H9 (cell line): ENCODE results near the gene UNK. TPM values are rescaled to one million over a fixed set of nuclear protein-coding genes. Genes with fewer than 3 reads are reported as not detected.

Source experiments
- DNase-seq: peaks from one replicate; pipeline ENCODE4 v3.0.0-alpha.2; 2017
- H2AFZ ChIP-seq: one replicate; pipeline ENCODE4 v1.6.1; 2013; ENCODE audit warnings: mild to moderate bottlenecking, low read length, control low read depth, moderate library complexity
- H2AK5ac ChIP-seq: 2 replicates; pipeline ENCODE4 v1.6.1; 2013; ENCODE audit warnings: low read length, control low read depth, mixed read lengths; ENCODE audit not compliant: insufficient read length
- H2BK120ac ChIP-seq: one replicate; pipeline ENCODE4 v1.6.1; 2013; ENCODE audit warnings: low read depth, mild to moderate bottlenecking, low read length, control low read depth, inconsistent platforms; ENCODE audit not compliant: poor library complexity, severe bottlenecking
- H2BK12ac ChIP-seq: 2 replicates; pipeline ENCODE4 v1.6.1; 2013; ENCODE audit warnings: low read length, control low read depth, mixed read lengths, low read depth; ENCODE audit not compliant: insufficient read length
- H2BK15ac ChIP-seq: 2 replicates; pipeline ENCODE4 v1.6.1; 2013; ENCODE audit warnings: low read depth, low read length, control low read depth
- H2BK20ac ChIP-seq: one replicate; pipeline ENCODE4 v1.6.1; 2013; ENCODE audit warnings: low read depth, mild to moderate bottlenecking, low read length, control low read depth, inconsistent platforms; ENCODE audit not compliant: poor library complexity, severe bottlenecking
- H2BK5ac ChIP-seq: 2 replicates; pipeline ENCODE4 v1.6.1; 2013; ENCODE audit warnings: low read length, control low read depth, mixed read lengths; ENCODE audit not compliant: insufficient read length
- H3K14ac ChIP-seq: 2 replicates; pipeline ENCODE4 v1.6.1; 2013; ENCODE audit warnings: low read length, control low read depth; ENCODE audit not compliant: insufficient read depth
- H3K18ac ChIP-seq: 2 replicates; pipeline ENCODE4 v1.6.1; 2013; ENCODE audit warnings: low read depth, mild to moderate bottlenecking, mixed read lengths, low read length, control low read depth; ENCODE audit not compliant: insufficient read length
- H3K23ac ChIP-seq: 2 replicates; pipeline ENCODE4 v1.6.1; 2013; ENCODE audit warnings: low read length, control low read depth, mixed read lengths, low read depth; ENCODE audit not compliant: insufficient read length
- H3K23me2 ChIP-seq: 2 replicates; pipeline ENCODE4 v1.6.1; 2013; ENCODE audit warnings: low read depth, mild to moderate bottlenecking, mixed read lengths, low read length, control low read depth; ENCODE audit not compliant: insufficient read length, poor library complexity, severe bottlenecking
- H3K27ac ChIP-seq: 2 replicates; pipeline ENCODE4 v1.5.1; 2013; ENCODE audit warnings: low read length, control low read depth, mixed read lengths, low read depth; ENCODE audit not compliant: insufficient read length
- H3K27me3 ChIP-seq: 2 replicates; pipeline ENCODE4 v1.6.1; 2013; ENCODE audit warnings: low read length, control low read depth, inconsistent platforms; ENCODE audit not compliant: insufficient read depth
- H3K4ac ChIP-seq: 2 replicates; pipeline ENCODE4 v1.6.1; 2013; ENCODE audit warnings: low read depth, mild to moderate bottlenecking, control low read depth, inconsistent platforms, low read length, moderate library complexity
- H3K4me1 ChIP-seq: 2 replicates; pipeline ENCODE4 v1.6.1; 2013; ENCODE audit warnings: low read length, control low read depth, inconsistent platforms; ENCODE audit not compliant: insufficient read depth
- H3K4me2 ChIP-seq: 2 replicates; pipeline ENCODE4 v1.6.1; 2013; ENCODE audit warnings: low read length, control low read depth, mixed read lengths; ENCODE audit not compliant: insufficient read length, insufficient read depth
- H3K56ac ChIP-seq: 2 replicates; pipeline ENCODE4 v1.6.1; 2013; ENCODE audit warnings: low read depth, mild to moderate bottlenecking, mixed read lengths, low read length, control low read depth; ENCODE audit not compliant: insufficient read length
- H3K79me1 ChIP-seq: 2 replicates; pipeline ENCODE4 v1.6.1; 2013; ENCODE audit warnings: low read depth, mild to moderate bottlenecking, moderate library complexity, low read length, control low read depth, inconsistent platforms; ENCODE audit not compliant: insufficient read depth, poor library complexity, severe bottlenecking
- H3K79me2 ChIP-seq: 2 replicates; pipeline ENCODE4 v1.6.1; 2013; ENCODE audit warnings: low read length, control low read depth, inconsistent platforms; ENCODE audit not compliant: insufficient read depth
- H3K9ac ChIP-seq: 2 replicates; pipeline ENCODE4 v1.6.1; 2013; ENCODE audit warnings: low read length, control low read depth, mixed read lengths; ENCODE audit not compliant: insufficient read length; ENCODE audit errors: extremely low read depth
- H3K9me3 ChIP-seq: one replicate; pipeline ENCODE4 v1.6.1; 2013; ENCODE audit warnings: low read depth, low read length, inconsistent platforms; ENCODE audit not compliant: control insufficient read depth
- H3T11ph ChIP-seq: one replicate; pipeline ENCODE4 v1.6.1; 2013; ENCODE audit warnings: mild to moderate bottlenecking, low read length, control low read depth, inconsistent platforms
- H4K20me1 ChIP-seq: one replicate; pipeline ENCODE4 v1.6.1; 2013; ENCODE audit not compliant: control insufficient read depth, insufficient read length, insufficient read depth
- H4K5ac ChIP-seq: 2 replicates; pipeline ENCODE4 v1.6.1; 2013; ENCODE audit warnings: low read depth, mild to moderate bottlenecking, mixed read lengths, low read length, control low read depth; ENCODE audit not compliant: insufficient read length
- H4K8ac ChIP-seq: replicated peaks from 2 replicates; pipeline ENCODE4 v1.6.1; 2013; ENCODE audit warnings: low read length, control low read depth, mixed read lengths, low read depth; ENCODE audit not compliant: insufficient read length
- H4K91ac ChIP-seq: 2 replicates; pipeline ENCODE4 v1.6.1; 2013; ENCODE audit warnings: low read depth, mild to moderate bottlenecking, moderate library complexity, mixed read lengths, low read length, control low read depth; ENCODE audit not compliant: insufficient read length
- H3K27ac Mint-ChIP-seq, 3 experiments: 2 replicates in 2 of 3; 3 replicates in 1 of 3; pipeline ENCODE4 v1.8.0; 2020 to 2021; ENCODE audit warnings: mixed read lengths in 3 of 3, mild to moderate bottlenecking in 1 of 3, moderate library complexity in 1 of 3
- H3K27me3 Mint-ChIP-seq: 2 replicates; pipeline ENCODE4 v1.8.0; 2021; ENCODE audit warnings: low read depth, mild to moderate bottlenecking, moderate library complexity, mixed read lengths
- H3K36me3 Mint-ChIP-seq, 3 experiments: 2 replicates in 2 of 3; 3 replicates in 1 of 3; pipeline ENCODE4 v1.8.0; 2020 to 2021; ENCODE audit warnings: low read depth in 3 of 3, mixed read lengths in 3 of 3; ENCODE audit not compliant: insufficient read depth in 1 of 3
- H3K4me1 Mint-ChIP-seq, 2 experiments: 2 replicates each; pipeline ENCODE4 v1.8.0; 2020; ENCODE audit warnings: mixed read lengths in 2 of 2
- H3K4me3 Mint-ChIP-seq, 2 experiments: 2 replicates in 1 of 2; 3 replicates in 1 of 2; pipeline ENCODE4 v1.8.0; 2020 to 2021; ENCODE audit warnings: mild to moderate bottlenecking in 2 of 2, mixed read lengths in 2 of 2, moderate library complexity in 1 of 2
- H3K9me3 Mint-ChIP-seq, 2 experiments: 2 replicates in 1 of 2; 3 replicates in 1 of 2; pipeline ENCODE4 v1.8.0; 2020; ENCODE audit warnings: mild to moderate bottlenecking in 2 of 2, mixed read lengths in 2 of 2, moderate library complexity in 1 of 2
- CTCF ChIP-seq: fragments of 200-600 bp; sonication (generic); conservative IDR thresholded peaks from 3 replicates; pipeline ENCODE4 v1.8.0; 2021; ENCODE audit warnings: antibody characterized with exemption, mild to moderate bottlenecking
- WGBS: extraction: QIAGEN DNeasy Blood & Tissue Kit; methylation state at CpG from one replicate; pipeline ENCODE4 v1.1.7; 2013; ENCODE audit warnings: missing lambda C conversion rate, low lambda C conversion rate, mixed read lengths; ENCODE audit not compliant: insufficient read length; ENCODE audit errors: extremely low coverage; 5-methylcytosine and 5-hydroxymethylcytosine counted together
- total RNA-seq: library from RNA; stranded (reverse); gene quantifications from 2 replicates; pipeline ENCODE4 v1.2.1, GENCODE V29; 2021

The UNK gene
- total RNA-seq, 1 experiment from 2014 or later, result 36.4 TPM

- no peak for DNase-seq
- no peaks in the 10 kb centered on the region for H3K36me3 Mint-ChIP-seq
- Histone ChIP-seq H3K23ac (no peak overlapping the region), H4K5ac (no peak overlapping the region), H4K8ac (no peak overlapping the region), H3K23me2 (no peaks in the 10 kb centered on the region), H3K4me1 (0 out of 2 replicates have a peak, but pooled peaks cover 5% of the 10 kb centered on the region), H3K56ac (no peak overlapping the region), H2AK5ac (no peak overlapping the region), H3K27me3 (no peaks in the 10 kb centered on the region), H3K4me2 (no peak overlapping the region), H3T11ph (no peak overlapping the region), H2BK15ac (no peak overlapping the region), H3K14ac (no peak overlapping the region; the same call in 1 of the 2 replicates), H2BK120ac (no peak overlapping the region), H2BK5ac (no peak overlapping the region), H3K4ac (no peak overlapping the region), H4K20me1 (no peaks in the 10 kb centered on the region), H2BK20ac (no peak overlapping the region), H2AFZ (no peak overlapping the region), H3K9ac (no peak overlapping the region), H3K27ac (no peak overlapping the region), H3K79me2 (no peaks in the 10 kb centered on the region), H4K91ac (no peak overlapping the region), H3K79me1 (no peaks in the 10 kb centered on the region), H3K18ac (no peak overlapping the region), H2BK12ac (no peak overlapping the region), H3K9me3 (no peaks in the 10 kb centered on the region)
- no peak for TF ChIP-seq CTCF
- H3K4me1 Mint-ChIP-seq, result peaks cover 6 to 18% of the 10 kb centered on the region in 2 experiments
- peak overlapping the region in 1 of 3 experiments; percentile 36; a peak in 1 of 7 replicates for H3K27ac Mint-ChIP-seq
- no peaks in the 10 kb centered on the region for H3K9me3 Mint-ChIP-seq
- H3K4me3 Mint-ChIP-seq, result no peak overlapping the region
- no peaks in the 10 kb centered on the region for H3K27me3 Mint-ChIP-seq
- WGBS, result no CpG with 5 or more reads among the region's 7 CpGs
Observed at GRCh38 chr17:75837899-75838298, 53.3 kb downstream of the UNK start.
